GM12878 (cell line): ENCODE data around the gene KRT79. TPM values are rescaled to one million over a fixed set of nuclear protein-coding genes. Genes with fewer than 3 reads are reported as not detected.

Experiments
- ATAC-seq: fragments of 200-7000 bp; cut with Tn5 transposase; 3 replicates; pipeline ENCODE4 v1.9.1; 2020; ENCODE audit warnings: mild to moderate bottlenecking, moderate library complexity
- BruUV-seq: library from RNA; stranded (reverse); fragments of 400-500 nt; replicated peaks from 2 replicates; lab custom pipeline; 2021; lab: Mats Ljungman, UMichigan
- CTCF ChIA-PET: fragments of 300-600 bp; sonication (Branson Sonifier 250); formaldehyde crosslinking; extraction: SDS; loops from one replicate; lab custom pipeline; 2021; ENCODE audit warnings: inconsistent platforms; lab: Yijun Ruan, JAX
- POLR2A ChIA-PET: fragments of 350-600 bp; formaldehyde crosslinking; extraction: SDS; loops from one replicate; lab custom pipeline; 2021; ENCODE audit warnings: inconsistent platforms; lab: Charles Lee
- RAD21 ChIA-PET: fragments of 300-600 bp; sonication (Branson Sonifier 250); formaldehyde crosslinking; loops from one replicate; lab custom pipeline; 2023; ENCODE audit warnings: antibody characterized with exemption; ENCODE audit not compliant: unreplicated experiment; lab: Charles Lee
- SMC1A ChIA-PET: fragments of 300-600 bp; sonication (Branson Sonifier 250); formaldehyde crosslinking; loops from one replicate; lab custom pipeline; 2023; ENCODE audit not compliant: unreplicated experiment, uncharacterized antibody; lab: Charles Lee
- DNase-seq: peaks from one replicate; pipeline ENCODE4 v3.0.0-alpha.2; 2011; ENCODE audit warnings: low read depth, low spot score
- FAIRE-seq: peaks from 3 replicates; lab custom pipeline; 2011; peaks lifted over from hg19 to GRCh38; lab: Jason Lieb, UNC
- H2AFZ ChIP-seq: 2 replicates; pipeline ENCODE4 v1.6.0; 2011; ENCODE audit warnings: low read depth, low read length, control low read depth; ENCODE audit not compliant: control insufficient read depth
- H3K27ac ChIP-seq: 2 replicates; pipeline ENCODE4 v1.5.1; 2011; ENCODE audit warnings: control low read depth; ENCODE audit not compliant: control insufficient read depth, insufficient read depth
- H3K27me3 ChIP-seq, 2 experiments: replicated peaks in 1 of 2; 2 replicates each; pipeline versions ENCODE4 v1.6.0 to v1.6.1; 2011; ENCODE audit warnings: low read length in 1 of 2; ENCODE audit not compliant: control insufficient read depth in 2 of 2, insufficient read depth in 2 of 2
- H3K36me3 ChIP-seq, 2 experiments: 2 replicates each; pipeline ENCODE4 v1.5.1; 2011; ENCODE audit warnings: low read length in 1 of 2; ENCODE audit not compliant: control insufficient read depth in 2 of 2, insufficient read depth in 2 of 2
- H3K4me1 ChIP-seq: 2 replicates; pipeline ENCODE4 v1.6.1; 2011; ENCODE audit warnings: mild to moderate bottlenecking, low read length, moderate library complexity, mixed read lengths; ENCODE audit not compliant: control insufficient read depth, insufficient read depth
- H3K4me2 ChIP-seq: 2 replicates; pipeline ENCODE4 v1.6.0; 2011; ENCODE audit warnings: control low read depth; ENCODE audit not compliant: control insufficient read depth, insufficient read depth
- H3K4me3 ChIP-seq: fragments of 200-600 bp; sonication (generic); 2 replicates; pipeline ENCODE4 v1.5.1; 2016
- H3K79me2 ChIP-seq: 2 replicates; pipeline ENCODE4 v1.6.0; 2011; ENCODE audit warnings: low read length; ENCODE audit not compliant: control insufficient read depth, insufficient read depth
- H3K9ac ChIP-seq: 2 replicates; pipeline ENCODE4 v1.8.0; 2011; ENCODE audit warnings: low read length, control low read depth, mixed read lengths; ENCODE audit not compliant: control insufficient read depth, insufficient read depth
- H3K9me3 ChIP-seq: replicated peaks from 3 replicates; pipeline ENCODE4 v1.5.1; 2011; ENCODE audit warnings: mild to moderate bottlenecking, low read length; ENCODE audit not compliant: control insufficient read depth, insufficient read depth
- H4K20me1 ChIP-seq: 2 replicates; pipeline ENCODE4 v1.6.0; 2011; ENCODE audit not compliant: control insufficient read depth, insufficient read depth
- BCL11A ChIP-seq: IDR thresholded peaks from 2 replicates; pipeline ENCODE4 v1.6.1; 2011; ENCODE audit warnings: low read depth, low read length
- BRCA1 ChIP-seq: IDR thresholded peaks from 2 replicates; pipeline ENCODE4 v1.6.1; 2011; ENCODE audit warnings: low read depth, low read length, improper control_type of control experiment
- ESRRA ChIP-seq: IDR thresholded peaks from 2 replicates; pipeline ENCODE4 v1.6.1; 2012; ENCODE audit warnings: mild to moderate bottlenecking, low read length, improper control_type of control experiment
- ETV6 ChIP-seq, 2 experiments: fragments of 450-650 bp in 1 of 2; IDR thresholded peaks in 1 of 2; conservative IDR thresholded peaks in 1 of 2; 2 replicates each; pipeline ENCODE4 v1.6.1; 2014; ENCODE audit warnings: antibody characterized with exemption in 1 of 2, borderline replicate concordance in 1 of 2, low read depth in 1 of 2, mild to moderate bottlenecking in 1 of 2, moderate library complexity in 1 of 2
- HDGF ChIP-seq: fragments of 450-650 bp; IDR thresholded peaks from 2 replicates; pipeline ENCODE4 v1.6.1; 2016; ENCODE audit warnings: antibody characterized with exemption
- PML ChIP-seq: IDR thresholded peaks from 2 replicates; pipeline ENCODE4 v1.6.1; 2012; ENCODE audit warnings: low read length, inconsistent platforms
- RAD21 ChIP-seq: IDR thresholded peaks from 2 replicates; pipeline ENCODE4 v1.6.1; 2011; ENCODE audit warnings: mild to moderate bottlenecking, low read depth, low read length, moderate library complexity; ENCODE audit not compliant: insufficient read depth
- TCF12 ChIP-seq: IDR thresholded peaks from 2 replicates; pipeline ENCODE4 v1.6.1; 2011; ENCODE audit warnings: low read depth, mild to moderate bottlenecking, low read length
- ZNF274 ChIP-seq: IDR thresholded peaks from one replicate; pipeline ENCODE4 v1.8.0; 2011; ENCODE audit not compliant: insufficient read length, insufficient read depth
- WGBS: methylation state at CpG from one replicate; pipeline ENCODE4 v1.1.6; 2016; ENCODE audit warnings: low lambda C conversion rate; ENCODE audit not compliant: insufficient replicate concordance, insufficient coverage; ENCODE audit errors: missing lambda C conversion rate; 5-methylcytosine and 5-hydroxymethylcytosine counted together
- in situ Hi-C: fragments of 300-500 bp; cut with MboI; formaldehyde crosslinking; loops from 9 replicates; pipeline ENCODE4 v1.14.3; 2018; ENCODE audit warnings: mixed read lengths
- intact Hi-C: fragments of 100-400 bp; cut with micrococcal nuclease; formaldehyde crosslinking; loops from one replicate; pipeline ENCODE4 v1.14.2; 2022; ENCODE audit not compliant: unreplicated experiment
- polyA plus RNA-seq, 11 experiments: library from polyadenylated mRNA; depleted of rRNA in 4 of 11; unstranded in 6 of 11; stranded (reverse) in 5 of 11; fragments of >200 nt; fragmentation: Nextera tagmentation in 4 of 11; fragmentation: Illumina TruSeq in 1 of 11; extraction: Ambion mirVana in 4 of 11; extraction: Trizol in 1 of 11; gene quantifications; 1 replicate in 1 of 11; 2 replicates in 10 of 11; pipeline versions ENCODE4 v1.2.1 to v1.2.3, GENCODE V29; 2011 to 2016; ENCODE audit warnings: inconsistent platforms in 2 of 11, missing spikeins in 2 of 11, low read depth in 1 of 11
- total RNA-seq, 4 experiments: library from RNA; depleted of rRNA in 3 of 4; stranded (reverse); fragments of >200 nt in 3 of 4; fragmentation: Illumina TruSeq in 1 of 4; extraction: Trizol in 1 of 4; gene quantifications; 2 replicates each; pipeline versions ENCODE4 v1.2.1 to v1.2.3, GENCODE V29; 2013 to 2021
- TF ChIP-seq, protein P1 (sequence below): fragments of 450-650 bp; formaldehyde crosslinking; IDR thresholded peaks from 2 replicates; pipeline ENCODE4 v1.4.0; 2020; ENCODE audit warnings: mild to moderate bottlenecking, moderate library complexity

Gene KRT79
- total and polyA plus RNA-seq, 10 of the 15 experiments (the other 5 are each of a cell fraction or from before 2014, with no cell fraction given): 0.03 to 0.09 (median 0.07) TPM; not detected in 7

DNA sequence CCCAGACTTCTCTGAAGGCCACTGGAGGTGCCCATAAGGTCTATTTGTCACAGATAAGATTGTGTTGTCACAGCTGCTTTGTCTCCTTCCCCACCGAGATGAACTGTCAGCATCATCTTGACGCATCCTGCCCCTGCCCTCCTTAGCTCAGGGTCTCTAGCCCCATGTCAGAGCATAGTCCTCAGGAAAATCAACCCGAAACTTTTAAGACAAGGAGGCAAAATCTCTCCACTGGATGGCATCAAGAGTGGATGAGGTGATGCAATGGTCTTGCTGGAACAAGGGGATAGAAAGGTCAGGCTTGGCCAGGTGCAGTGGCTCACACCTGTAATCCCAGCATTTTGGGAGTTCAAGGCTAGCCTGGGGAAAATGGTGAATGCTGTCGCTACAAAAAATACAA lies 8.2 kb downstream of the KRT79 start:
- FAIRE-seq (no peak), ATAC-seq (no peak), DNase-seq (no peak)
- no peaks in the 10 kb centered on the region for H3K9me3 ChIP-seq
- H3K4me1 ChIP-seq: no peaks in the 10 kb centered on the region
- ChIA-PET RAD21 (no interaction called here), SMC1A (no interaction called here), POLR2A (no interaction called here), CTCF (no interaction called here)
- no peaks in the 10 kb centered on the region for H4K20me1 ChIP-seq
- no peaks in the 10 kb centered on the region for H3K79me2 ChIP-seq
- BruUV-seq: no TSS peak
- no peak overlapping the region for H3K4me3 ChIP-seq
- intact Hi-C loops: no loop called here
- no peak overlapping the region for H3K27ac ChIP-seq
- no peak overlapping the region for H2AFZ ChIP-seq
- 25% methylated on average over 4 of the region's 4 CpGs for WGBS
- H3K4me2 ChIP-seq: no peak overlapping the region
- TF ChIP-seq BCL11A: no peak
- TF ChIP-seq ZNF274: no peak
- no peak for TF ChIP-seq RAD21
- no peak for TF ChIP-seq ETV6 (conservative IDR thresholded peaks at IDR 0.05 in 1 of 2, IDR thresholded peaks at IDR 0.05 in 1 of 2; ENCODE audit: borderline replicate concordance in 1 of 2, low read depth in 1 of 2)
- no peak overlapping the region for H3K9ac ChIP-seq
- H3K36me3 ChIP-seq: no peaks in the 10 kb centered on the region
- in situ Hi-C loops: no loop called here
- H3K27me3 ChIP-seq: peaks cover 0 to 5% of the 10 kb centered on the region in 2 experiments; a peak in 2 of 4 replicates

DNA sequence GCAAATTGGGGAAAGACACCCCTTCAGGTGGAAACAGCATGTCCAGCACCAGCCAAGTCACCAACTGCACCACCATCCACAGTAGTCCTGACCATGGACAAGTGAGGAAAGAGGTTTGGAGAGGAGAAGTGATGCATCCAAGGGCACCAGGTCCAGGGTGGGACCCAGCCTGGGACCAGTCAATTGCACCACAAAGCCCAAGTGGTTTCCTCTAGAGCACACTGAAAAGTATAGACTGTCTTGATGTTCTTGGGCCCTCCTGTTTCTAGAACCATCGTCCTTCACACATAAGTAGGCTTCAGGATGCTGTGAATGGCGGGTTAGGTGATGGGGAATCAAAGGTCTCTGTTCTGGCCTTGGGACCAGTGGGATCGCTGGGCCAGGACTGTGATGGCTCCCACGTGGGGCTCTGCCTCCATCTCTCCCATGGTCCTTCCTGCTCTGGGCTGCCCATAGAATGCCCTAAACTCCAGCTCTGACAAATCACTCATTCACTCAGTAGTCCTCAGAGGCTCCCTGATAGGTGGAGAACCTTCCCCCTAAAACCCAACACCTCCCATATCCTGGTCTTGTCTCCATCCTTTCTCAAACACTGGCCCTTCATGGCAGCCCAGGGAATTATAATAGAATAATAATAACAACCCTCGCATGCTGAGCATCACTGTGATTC lies 9.2 kb downstream of the KRT79 start:
- no peaks in the 10 kb centered on the region for H3K9me3 ChIP-seq
- ATAC-seq (no peak), FAIRE-seq (no peak), DNase-seq (no peak)
- no peak overlapping the region for H3K27ac ChIP-seq
- H2AFZ ChIP-seq: no peak overlapping the region
- in situ Hi-C loops (no loop called here), intact Hi-C loops (no loop called here)
- H3K36me3 ChIP-seq: no peaks in the 10 kb centered on the region
- WGBS: 16% methylated on average over 5 of the region's 5 CpGs
- peaks cover 0 to 9% of the 10 kb centered on the region in 2 experiments; a peak in 2 of 4 replicates for H3K27me3 ChIP-seq
- SMC1A ChIA-PET: no interaction called here
- RAD21 ChIA-PET: no interaction called here
- CTCF ChIA-PET: interaction anchor here (0.6 kb wide), 1 partner anchor 668 kb away, joined by 3 read pairs; no protein-coding TSS in a partner anchor
- POLR2A ChIA-PET: no interaction called here
- no peak overlapping the region for H3K4me3 ChIP-seq
- H3K79me2 ChIP-seq: no peaks in the 10 kb centered on the region
- H3K9ac ChIP-seq: no peak overlapping the region
- H4K20me1 ChIP-seq: no peaks in the 10 kb centered on the region; the same call in 1 of the 2 replicates
- TF ChIP-seq ESRRA (no peak), PML (no peak), TCF12 (no peak), BRCA1 (no peak), HDGF (no peak)
- TF ChIP-seq, protein P1, sequence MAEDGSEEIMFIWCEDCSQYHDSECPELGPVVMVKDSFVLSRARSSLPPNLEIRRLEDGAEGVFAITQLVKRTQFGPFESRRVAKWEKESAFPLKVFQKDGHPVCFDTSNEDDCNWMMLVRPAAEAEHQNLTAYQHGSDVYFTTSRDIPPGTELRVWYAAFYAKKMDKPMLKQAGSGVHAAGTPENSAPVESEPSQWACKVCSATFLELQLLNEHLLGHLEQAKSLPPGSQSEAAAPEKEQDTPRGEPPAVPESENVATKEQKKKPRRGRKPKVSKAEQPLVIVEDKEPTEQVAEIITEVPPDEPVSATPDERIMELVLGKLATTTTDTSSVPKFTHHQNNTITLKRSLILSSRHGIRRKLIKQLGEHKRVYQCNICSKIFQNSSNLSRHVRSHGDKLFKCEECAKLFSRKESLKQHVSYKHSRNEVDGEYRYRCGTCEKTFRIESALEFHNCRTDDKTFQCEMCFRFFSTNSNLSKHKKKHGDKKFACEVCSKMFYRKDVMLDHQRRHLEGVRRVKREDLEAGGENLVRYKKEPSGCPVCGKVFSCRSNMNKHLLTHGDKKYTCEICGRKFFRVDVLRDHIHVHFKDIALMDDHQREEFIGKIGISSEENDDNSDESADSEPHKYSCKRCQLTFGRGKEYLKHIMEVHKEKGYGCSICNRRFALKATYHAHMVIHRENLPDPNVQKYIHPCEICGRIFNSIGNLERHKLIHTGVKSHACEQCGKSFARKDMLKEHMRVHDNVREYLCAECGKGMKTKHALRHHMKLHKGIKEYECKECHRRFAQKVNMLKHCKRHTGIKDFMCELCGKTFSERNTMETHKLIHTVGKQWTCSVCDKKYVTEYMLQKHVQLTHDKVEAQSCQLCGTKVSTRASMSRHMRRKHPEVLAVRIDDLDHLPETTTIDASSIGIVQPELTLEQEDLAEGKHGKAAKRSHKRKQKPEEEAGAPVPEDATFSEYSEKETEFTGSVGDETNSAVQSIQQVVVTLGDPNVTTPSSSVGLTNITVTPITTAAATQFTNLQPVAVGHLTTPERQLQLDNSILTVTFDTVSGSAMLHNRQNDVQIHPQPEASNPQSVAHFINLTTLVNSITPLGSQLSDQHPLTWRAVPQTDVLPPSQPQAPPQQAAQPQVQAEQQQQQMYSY (CRISPR knock-in tag): no peak
- TF ChIP-seq, all 136 proteins: peak for 0
- no peak overlapping the region for H3K4me2 ChIP-seq
- H3K4me1 ChIP-seq: no peaks in the 10 kb centered on the region
- BruUV-seq: no TSS peak
